Small intestine (tissue), 7 donors: Measurements from ENCODE around the gene GPC1. TPM values are rescaled to one million over a fixed set of nuclear protein-coding genes. Genes with fewer than 3 reads are reported as not detected.

Experiments
- DNase-seq, 2 donors: peaks; one replicate each; pipeline versions ENCODE4 v3.0.0 to v3.0.0-alpha.2; 2013
- FAIRE-seq: peaks from 2 replicates; lab custom pipeline; 2012; peaks lifted over from hg19 to GRCh38; lab: Jason Lieb, UNC
- H3K27ac ChIP-seq, 3 donors: one replicate each; pipeline ENCODE4 v1.5.1; 2013; ENCODE audit warnings: low read length in 2 of 3, mild to moderate bottlenecking in 2 of 3, control low read depth in 1 of 3, inconsistent platforms in 1 of 3, low read depth in 1 of 3, moderate library complexity in 1 of 3
- H3K27me3 ChIP-seq, 3 donors: one replicate each; pipeline ENCODE4 v1.6.1; 2013; ENCODE audit warnings: low read length in 3 of 3, inconsistent platforms in 1 of 3; ENCODE audit not compliant: control insufficient read depth in 3 of 3, insufficient read depth in 3 of 3
- H3K36me3 ChIP-seq, 3 donors: one replicate each; pipeline ENCODE4 v1.6.1; 2013; ENCODE audit warnings: low read length in 3 of 3, inconsistent platforms in 1 of 3, low read depth in 1 of 3, mild to moderate bottlenecking in 1 of 3, moderate library complexity in 1 of 3; ENCODE audit not compliant: control insufficient read depth in 3 of 3, insufficient read depth in 2 of 3
- H3K4me1 ChIP-seq, 3 donors: one replicate each; pipeline ENCODE4 v1.6.1; 2013; ENCODE audit warnings: low read length in 2 of 3, inconsistent platforms in 1 of 3, low read depth in 1 of 3, mild to moderate bottlenecking in 1 of 3, moderate library complexity in 1 of 3; ENCODE audit not compliant: control insufficient read depth in 3 of 3, insufficient read depth in 2 of 3
- H3K4me3 ChIP-seq, 3 donors: one replicate each; pipeline ENCODE4 v1.5.1; 2013; ENCODE audit warnings: low read length in 3 of 3, control low read depth in 1 of 3, inconsistent platforms in 1 of 3, low read depth in 1 of 3, mild to moderate bottlenecking in 1 of 3, moderate library complexity in 1 of 3
- H3K9me3 ChIP-seq, 2 donors: one replicate each; pipeline ENCODE4 v1.6.1; 2013; ENCODE audit warnings: low read depth in 1 of 2, low read length in 1 of 2; ENCODE audit not compliant: control insufficient read depth in 2 of 2, insufficient read depth in 1 of 2
- WGBS, 3 donors: extraction: QIAGEN DNeasy Blood & Tissue Kit; methylation state at CpG; one replicate each; pipeline ENCODE4 v1.1.7; 2013; 5-methylcytosine and 5-hydroxymethylcytosine counted together
- polyA plus RNA-seq, 4 donors: library from polyadenylated mRNA; stranded (reverse) in 3 of 4; unstranded in 1 of 4; fragments of 200-250 nt in 3 of 4; fragments of 120-200 nt in 1 of 4; gene quantifications; one replicate each; pipeline versions ENCODE4 v1.2.1 to v1.2.3, GENCODE V29; 2013
- donor health status: healthy with polysubstance abuse.
- donor health status: control.
- donor health status: control.
- donor health status: Bipolar disorder and iron deficiency.
- donor health status: healthy.

GPC1 gene
- polyA plus RNA-seq, 4 donors: 0.89 to 15.5 (median 4.8) TPM

- H3K4me3 ChIP-seq: no peak overlapping the region
- H3K9me3 ChIP-seq: no peaks in the 10 kb centered on the region
- H3K4me1 ChIP-seq: no peaks in the 10 kb centered on the region
- H3K36me3 ChIP-seq: no peaks in the 10 kb centered on the region
- no peaks in the 10 kb centered on the region for H3K27me3 ChIP-seq
- H3K27ac ChIP-seq: no peak overlapping the region
- DNase-seq (no peak), FAIRE-seq (no peak)
- 78 to 79% (median 78%) methylated on average over 12 of the region's 12 CpGs for WGBS, 3 donors
Observed at GRCh38 chr2:240401308-240401707, 34.2 kb upstream of the GPC1 start.

- DNase-seq (no peak), FAIRE-seq (no peak)
- no peaks in the 10 kb centered on the region for H3K36me3 ChIP-seq
- no peak overlapping the region for H3K4me3 ChIP-seq
- H3K27me3 ChIP-seq: no peaks in the 10 kb centered on the region
- WGBS, 3 donors: 55 to 77% (median 58%) methylated on average over 22 of the region's 22 CpGs
- H3K27ac ChIP-seq: no peak overlapping the region
- H3K9me3 ChIP-seq: no peaks in the 10 kb centered on the region
- H3K4me1 ChIP-seq: no peaks in the 10 kb centered on the region
Observed at GRCh38 chr2:240401781-240402551, 33.5 kb upstream of the GPC1 start.

- Histone ChIP-seq H3K27me3 (no peaks in the 10 kb centered on the region), H3K27ac (no peak overlapping the region), H3K4me1 (no peaks in the 10 kb centered on the region), H3K4me3 (no peak overlapping the region), H3K9me3 (no peaks in the 10 kb centered on the region), H3K36me3 (no peaks in the 10 kb centered on the region)
- 75 to 78% (median 76%) methylated on average over 15 to 18 of the region's 18 CpGs for WGBS, 3 donors
- FAIRE-seq (no peak), DNase-seq (no peak)
Observed at GRCh38 chr2:240402566-240403272, 32.7 kb upstream of the GPC1 start.

GRCh38 chr2:240403396-240404104 lies 31.9 kb upstream of the GPC1 start:
- FAIRE-seq (no peak), DNase-seq (no peak)
- Histone ChIP-seq H3K27ac (no peak overlapping the region), H3K9me3 (no peaks in the 10 kb centered on the region), H3K27me3 (no peaks in the 10 kb centered on the region), H3K4me3 (no peak overlapping the region), H3K36me3 (no peaks in the 10 kb centered on the region), H3K4me1 (no peaks in the 10 kb centered on the region)
- 71 to 77% (median 76%) methylated on average over 18 of the region's 18 CpGs for WGBS, 3 donors

- WGBS, 3 donors: 92 to 94% (median 92%) methylated on average over 18 of the region's 18 CpGs
- Histone ChIP-seq H3K36me3 (no peaks in the 10 kb centered on the region), H3K4me1 (no peaks in the 10 kb centered on the region), H3K27ac (no peak overlapping the region), H3K27me3 (no peaks in the 10 kb centered on the region), H3K9me3 (no peaks in the 10 kb centered on the region), H3K4me3 (no peak overlapping the region)
- FAIRE-seq (no peak), DNase-seq (no peak)
Observed at GRCh38 chr2:240404174-240404852, 31.1 kb upstream of the GPC1 start.

- 83 to 90% (median 86%) methylated on average over 15 of the region's 15 CpGs for WGBS, 3 donors
- Histone ChIP-seq H3K9me3 (no peaks in the 10 kb centered on the region), H3K27me3 (no peaks in the 10 kb centered on the region), H3K4me1 (no peaks in the 10 kb centered on the region), H3K27ac (no peak overlapping the region), H3K4me3 (no peak overlapping the region), H3K36me3 (no peaks in the 10 kb centered on the region)
- FAIRE-seq: no peak
- DNase-seq: no peak
Observed at GRCh38 chr2:240405133-240405532, 30.3 kb upstream of the GPC1 start.

- H3K9me3 ChIP-seq: no peaks in the 10 kb centered on the region
- H3K27ac ChIP-seq: no peak overlapping the region
- no peak overlapping the region for H3K4me3 ChIP-seq
- H3K36me3 ChIP-seq: no peaks in the 10 kb centered on the region
- H3K27me3 ChIP-seq: no peaks in the 10 kb centered on the region
- H3K4me1 ChIP-seq: no peaks in the 10 kb centered on the region
- 87 to 90% (median 88%) methylated on average over 9 of the region's 9 CpGs for WGBS, 3 donors
- no peak for FAIRE-seq
- no peak for DNase-seq
Observed at GRCh38 chr2:240405684-240406313, 29.7 kb upstream of the GPC1 start.

GRCh38 chr2:240407090-240407489 lies 28.4 kb upstream of the GPC1 start:
- DNase-seq: no peak
- Histone ChIP-seq H3K9me3 (no peaks in the 10 kb centered on the region), H3K4me1 (peaks cover 0 to 2% (median 0%) of the 10 kb centered on the region in 3 donors), H3K4me3 (no peak overlapping the region), H3K27ac (no peak overlapping the region), H3K36me3 (no peaks in the 10 kb centered on the region), H3K27me3 (no peaks in the 10 kb centered on the region)
- WGBS, 3 donors: 82 to 91% (median 85%) methylated on average over 9 of the region's 9 CpGs
- FAIRE-seq: no peak
